Hippocampal formation (tissue), 2 donors: ENCODE results near the gene SDF2L1.

Source experiments
- DNase-seq, 2 donors: peaks; one replicate each; lab custom pipeline; 2025; lab: John Stamatoyannopoulos, UW

Gene SDF2L1

DNA sequence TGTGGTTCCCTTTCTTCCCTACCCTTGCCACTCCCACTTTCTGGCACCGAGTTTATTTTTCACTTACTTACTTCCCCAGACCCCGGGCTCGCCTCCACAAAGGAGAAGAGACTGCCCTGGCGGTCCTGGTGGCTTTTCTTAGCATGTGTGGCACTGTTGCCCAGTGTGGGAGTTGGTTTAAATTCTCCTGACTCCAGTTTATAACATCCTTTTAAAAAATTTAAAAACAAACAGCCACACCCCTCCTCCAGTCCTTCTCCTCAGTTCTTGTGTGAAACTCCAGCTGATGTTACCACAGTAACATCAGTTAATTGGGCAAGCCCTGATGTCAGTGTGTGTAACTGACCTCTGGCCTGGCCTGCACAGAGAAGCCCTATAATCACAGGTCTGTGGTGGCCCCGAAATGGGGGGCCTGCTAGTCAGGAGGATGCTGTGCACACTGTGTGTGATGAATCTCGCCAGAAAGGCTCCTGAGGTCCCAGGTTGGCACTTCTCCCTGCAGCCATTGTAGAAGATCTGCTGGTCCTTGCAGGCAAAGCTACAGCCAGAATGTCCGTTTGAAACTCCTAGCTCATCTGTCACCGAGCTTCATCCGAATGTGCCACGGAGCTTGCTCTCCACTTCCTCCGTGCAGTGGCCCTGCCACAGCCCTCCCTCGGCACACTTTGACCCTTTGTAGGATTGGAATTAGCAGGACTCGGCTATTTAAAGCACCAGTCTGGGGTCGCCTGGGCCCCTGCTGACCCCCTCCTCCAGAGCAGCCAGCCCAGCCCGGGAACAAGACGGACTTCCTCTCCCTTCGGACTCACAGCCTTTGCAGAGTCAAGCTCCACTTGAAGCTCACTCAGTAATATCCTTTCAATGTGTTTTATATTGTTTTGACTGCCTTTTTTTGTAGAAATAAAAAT, 19.8 kb upstream of the SDF2L1 start:
- DNase-seq, result no peak

DNA sequence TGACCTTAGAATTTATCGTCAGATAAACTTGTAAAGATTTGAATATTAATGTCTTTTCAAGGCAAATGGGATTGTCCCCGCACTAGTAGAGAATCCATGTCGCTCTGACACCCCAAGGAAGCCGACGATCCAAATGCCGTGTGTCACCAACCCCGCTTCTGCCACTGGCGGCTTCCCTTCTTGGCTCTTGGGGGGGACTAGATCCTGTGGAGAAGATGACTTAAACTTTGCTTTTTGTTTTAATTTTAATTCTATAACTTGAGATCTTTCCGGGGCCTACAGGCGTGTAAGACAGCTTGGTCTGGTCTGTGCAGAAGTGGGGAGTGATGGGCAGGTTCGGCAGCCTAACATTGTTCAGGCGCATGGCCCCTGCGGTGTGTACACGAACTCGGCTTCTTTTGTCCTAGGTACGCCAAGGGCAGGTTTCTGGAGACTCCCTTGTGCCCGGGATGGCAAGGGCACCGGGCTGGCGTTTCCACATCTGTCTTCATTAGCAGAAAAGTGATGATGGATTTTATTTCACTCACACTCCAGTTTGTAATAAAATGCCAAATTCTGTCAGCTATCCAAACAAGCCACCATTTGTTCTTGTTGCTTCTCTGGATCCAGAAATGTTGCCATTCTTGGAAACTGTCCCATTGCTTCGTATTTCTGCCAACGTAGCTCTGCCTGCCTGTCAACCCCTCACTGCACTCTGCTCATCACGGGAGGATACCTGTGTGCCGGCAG, 19.0 kb upstream of the SDF2L1 start:
- DNase-seq, result peak in 1 of 2 donors; percentile 27

DNA sequence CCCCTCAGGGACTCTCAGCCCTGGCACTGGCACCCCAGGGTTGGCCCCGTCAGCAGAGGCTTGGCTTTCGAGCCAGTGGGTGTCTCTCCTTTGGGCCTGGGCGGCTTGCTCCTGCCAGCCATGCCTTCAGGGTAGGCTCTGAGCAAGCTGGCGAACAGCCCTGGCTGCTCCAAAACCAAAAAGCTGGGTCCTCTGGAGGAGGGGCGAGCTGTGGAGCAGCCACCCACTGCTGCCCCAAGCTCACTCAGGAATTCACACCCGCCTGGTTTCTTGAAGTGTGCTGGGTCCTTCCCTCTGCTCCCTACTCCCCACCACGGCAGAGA, 18.5 kb upstream of the SDF2L1 start:
- DNase-seq, result no peak

DNA sequence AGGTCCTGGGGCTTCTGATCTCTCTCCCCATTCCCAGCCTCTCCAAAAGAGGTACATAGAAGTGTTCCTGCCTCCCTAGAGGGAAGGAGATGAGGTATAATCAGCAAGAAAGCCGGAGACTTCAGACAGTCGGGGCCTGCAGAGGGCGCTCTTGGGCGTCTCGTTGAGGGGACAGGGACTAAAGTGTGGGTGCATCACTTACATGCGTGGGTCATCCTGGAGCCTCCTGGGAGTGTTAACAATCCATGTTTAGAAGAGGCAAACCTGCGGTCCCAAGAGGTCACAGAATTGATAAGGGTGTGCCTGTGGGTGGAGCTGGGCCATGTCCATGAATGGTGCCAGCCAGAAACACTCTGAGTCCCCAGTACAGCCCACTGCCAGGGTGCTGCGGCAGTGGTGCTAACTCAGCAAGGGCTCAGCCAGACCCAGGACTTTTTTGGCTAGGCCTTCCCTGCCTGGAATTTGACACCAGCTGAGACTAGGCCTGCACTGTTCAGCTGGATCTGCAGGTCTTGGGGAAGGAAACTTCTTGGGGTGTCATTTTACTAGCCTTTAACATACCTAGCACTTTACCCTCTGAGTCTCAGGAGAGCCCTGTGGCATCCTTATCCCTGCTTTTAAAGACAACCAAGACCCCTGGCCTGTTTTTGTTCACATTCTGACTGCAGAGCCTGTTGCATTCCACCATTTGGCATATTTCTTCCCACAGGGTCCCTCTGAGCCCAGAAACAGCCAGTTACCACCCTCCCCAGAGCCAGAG, 17.8 kb upstream of the SDF2L1 start:
- DNase-seq, result peak in 1 of 2 donors; percentile 15

DNA sequence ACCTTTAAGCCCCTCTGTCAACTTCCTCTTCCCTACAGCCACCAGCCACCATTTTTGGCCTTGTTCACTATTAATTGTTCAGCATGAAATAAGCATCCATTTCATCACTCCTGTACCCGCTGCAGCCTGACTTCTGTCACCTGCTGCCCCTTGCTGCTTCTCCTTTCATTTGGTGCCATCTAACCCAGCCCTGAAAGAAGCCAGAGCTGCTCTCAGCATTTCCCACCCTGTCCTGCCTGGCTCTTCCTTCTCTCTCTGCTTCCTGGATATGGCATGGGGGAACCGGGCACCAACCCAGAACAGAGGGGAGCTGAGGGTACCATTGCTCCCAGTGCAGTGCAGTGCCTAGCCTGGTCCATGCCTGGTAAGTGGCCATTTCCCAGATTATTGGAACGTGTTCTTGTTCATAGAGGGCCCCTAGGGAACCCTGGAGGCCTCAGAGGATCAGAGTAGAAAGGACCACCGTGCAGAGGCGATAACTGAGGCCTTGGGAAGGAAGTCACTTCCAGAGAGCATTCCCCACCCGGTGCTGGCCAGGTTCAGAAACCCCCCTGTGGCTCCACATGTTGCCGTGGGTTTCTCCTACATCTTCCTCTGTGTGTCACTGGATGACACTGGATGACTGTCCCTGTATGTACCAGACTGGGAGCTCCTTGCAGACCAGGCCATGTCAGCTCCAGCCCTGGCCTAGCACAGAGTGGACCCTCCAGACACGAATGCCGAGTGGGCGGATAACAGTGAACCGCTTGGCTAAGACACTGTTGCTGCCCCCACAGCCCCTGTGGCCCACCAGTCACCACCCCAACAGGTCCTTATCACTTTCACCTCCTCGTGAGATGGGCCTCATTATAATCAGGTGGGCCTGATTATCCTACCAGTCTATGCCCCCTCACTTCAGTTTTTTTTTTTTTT, 17.0 kb upstream of the SDF2L1 start:
- no peak for DNase-seq

DNA sequence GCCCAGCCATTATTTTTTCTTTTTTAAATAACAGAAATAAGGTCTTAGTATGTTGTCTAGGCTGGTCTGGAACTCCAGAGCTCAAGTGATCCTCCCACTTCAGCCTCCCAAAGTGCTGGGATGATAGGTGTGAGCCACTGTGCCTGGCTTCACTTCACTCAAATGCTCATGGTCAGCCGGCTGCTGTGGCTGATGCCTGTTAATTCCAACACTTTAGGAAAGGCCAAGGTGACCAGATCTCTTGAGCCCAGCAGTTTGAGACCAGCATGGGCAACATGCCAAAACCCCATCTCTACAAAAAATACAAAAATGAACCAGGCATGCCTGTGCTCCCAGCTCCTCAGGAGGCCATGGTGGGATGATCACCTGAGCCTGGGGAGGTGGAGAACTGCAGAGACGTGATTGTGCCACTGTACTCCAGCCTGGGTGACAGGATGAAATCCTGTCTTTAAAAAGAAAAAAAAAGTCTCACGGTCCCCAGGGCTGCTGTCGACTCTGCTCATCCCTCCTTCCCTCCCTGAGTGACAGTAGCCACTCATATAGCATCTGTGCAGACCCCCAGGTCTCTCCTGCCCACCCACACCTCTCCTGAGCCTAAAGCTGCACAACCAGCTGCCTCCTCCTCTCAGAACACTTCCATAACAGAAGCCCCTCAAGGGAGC, 15.9 kb upstream of the SDF2L1 start:
- DNase-seq, result no peak

DNA sequence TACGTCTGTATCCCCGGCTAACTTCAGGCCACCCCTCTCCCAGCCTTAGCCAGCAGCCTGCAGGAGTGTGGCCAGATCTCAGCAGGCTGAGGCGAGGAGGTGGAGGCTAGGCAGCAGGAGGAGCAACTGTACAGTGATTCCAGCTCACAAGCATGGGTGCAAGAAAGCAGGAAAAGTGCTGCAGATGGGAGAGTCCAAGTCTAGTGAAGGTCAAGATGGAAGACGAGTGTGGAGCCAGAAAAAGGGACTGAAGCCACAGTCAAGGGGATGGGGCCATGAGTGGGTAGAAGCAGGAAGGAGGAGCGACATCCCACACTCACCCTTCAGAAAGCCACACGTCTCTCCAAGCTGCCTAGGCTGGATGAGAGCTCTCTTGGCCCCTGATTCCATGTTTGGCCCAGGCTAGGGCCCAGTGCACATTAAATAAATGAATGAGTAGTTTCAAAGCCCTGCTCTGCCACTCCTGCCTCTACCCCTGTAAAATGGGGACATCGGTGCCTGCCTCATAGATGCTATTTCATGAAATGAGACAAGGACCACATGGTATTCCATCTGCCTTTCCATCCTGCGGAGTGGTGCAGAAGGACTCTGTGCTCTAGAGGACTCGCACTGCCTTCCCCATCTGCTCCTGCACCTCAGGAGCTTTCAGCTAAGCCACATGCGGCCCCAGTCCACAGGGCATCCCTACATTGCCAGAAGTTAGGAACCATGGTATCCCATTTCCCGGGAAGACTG, 15.2 kb upstream of the SDF2L1 start:
- no peak for DNase-seq

DNA sequence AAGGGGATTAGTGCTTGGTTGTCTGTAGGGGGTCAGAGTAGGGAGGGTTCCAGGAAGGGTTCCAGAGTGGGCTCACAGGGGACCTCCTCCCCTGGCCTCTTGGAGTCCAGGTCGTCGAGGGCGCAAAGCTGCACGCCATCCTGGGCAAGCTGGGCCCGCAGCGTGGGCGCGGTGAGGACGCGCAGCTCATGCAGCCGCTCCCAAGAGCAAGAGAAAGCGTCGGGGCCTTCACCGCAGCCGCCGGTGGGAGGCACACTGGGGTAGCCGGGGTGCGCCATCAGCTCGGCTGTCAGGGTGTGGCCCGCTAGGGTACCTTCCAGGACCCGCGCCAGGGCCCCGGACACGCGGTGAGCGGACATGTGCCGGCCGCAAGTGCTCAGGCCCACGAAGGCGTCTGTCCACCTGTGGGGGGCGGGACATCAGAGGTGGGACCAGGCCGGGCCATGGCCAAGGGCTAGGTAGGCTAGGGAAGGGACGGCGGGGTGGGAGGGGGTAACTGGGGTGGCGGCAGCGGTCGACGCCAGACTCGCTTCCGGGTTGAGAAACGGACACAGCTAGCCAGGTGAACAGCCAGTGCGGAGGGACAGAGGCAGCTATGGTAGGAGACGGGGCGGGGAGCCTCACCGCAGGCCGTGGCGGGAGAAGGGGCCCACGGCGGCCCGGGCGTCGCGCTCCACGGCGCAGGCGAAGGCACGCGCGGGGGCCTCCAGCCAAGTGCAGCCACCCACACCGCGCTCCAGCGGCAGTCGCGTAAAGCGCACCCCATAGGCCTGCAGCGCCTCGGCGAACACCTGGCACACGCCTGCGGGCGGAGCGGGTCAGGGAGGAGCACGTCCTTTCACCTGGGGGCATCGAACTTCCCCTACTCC, 13.5 kb upstream of the SDF2L1 start:
- DNase-seq, result no peak

DNA sequence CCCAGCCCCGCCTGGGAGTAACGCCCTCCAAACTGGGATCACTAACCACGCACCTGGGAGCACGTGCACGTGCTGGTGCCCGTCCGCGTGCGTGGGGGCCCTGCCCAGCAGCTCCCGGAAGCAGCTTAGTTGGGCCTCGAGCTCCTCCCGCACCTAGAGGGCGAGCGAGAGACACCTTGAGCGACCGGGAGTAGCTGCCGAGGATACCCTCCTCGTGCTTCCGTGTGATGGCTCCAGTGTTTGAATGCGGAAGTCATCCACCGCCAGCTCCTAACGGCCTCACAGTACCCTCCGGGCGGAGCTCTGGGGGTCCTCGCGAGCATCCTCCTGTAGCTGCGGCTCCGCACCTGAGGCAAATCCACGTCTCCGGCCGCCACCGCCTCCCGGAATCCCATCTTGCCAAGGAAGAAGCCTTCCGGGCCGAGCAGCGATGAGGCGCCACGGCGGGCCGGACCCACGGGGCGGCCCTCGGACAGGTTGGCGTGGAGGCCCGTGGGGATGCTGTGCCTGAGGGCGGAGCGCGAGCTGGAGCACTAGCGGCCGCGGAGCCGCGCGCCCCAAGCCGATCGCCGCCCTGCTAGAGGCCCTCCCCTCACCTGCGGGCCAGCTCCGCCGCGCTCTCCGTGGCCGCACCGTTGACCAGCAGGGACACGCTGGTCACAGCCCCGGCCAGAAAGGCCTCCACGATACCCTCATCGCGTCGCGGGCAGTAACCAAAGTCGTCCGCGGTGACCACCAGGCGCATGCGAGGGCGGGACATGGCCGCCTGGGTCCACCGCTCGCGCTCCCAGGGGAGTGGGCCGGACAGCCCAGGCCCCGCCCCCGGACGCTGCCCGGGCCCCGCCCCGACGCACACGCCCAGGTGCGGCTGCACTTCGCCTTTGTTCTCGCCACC, 12.6 kb upstream of the SDF2L1 start, which contains the start of gene YDJC:
Gene YDJC, minus strand, starts transcription at position 768 of the 895 bp plus-strand sequence. Its CDS starts 8 bp downstream, at position 760.
- DNase-seq, result peak; percentile 88

DNA sequence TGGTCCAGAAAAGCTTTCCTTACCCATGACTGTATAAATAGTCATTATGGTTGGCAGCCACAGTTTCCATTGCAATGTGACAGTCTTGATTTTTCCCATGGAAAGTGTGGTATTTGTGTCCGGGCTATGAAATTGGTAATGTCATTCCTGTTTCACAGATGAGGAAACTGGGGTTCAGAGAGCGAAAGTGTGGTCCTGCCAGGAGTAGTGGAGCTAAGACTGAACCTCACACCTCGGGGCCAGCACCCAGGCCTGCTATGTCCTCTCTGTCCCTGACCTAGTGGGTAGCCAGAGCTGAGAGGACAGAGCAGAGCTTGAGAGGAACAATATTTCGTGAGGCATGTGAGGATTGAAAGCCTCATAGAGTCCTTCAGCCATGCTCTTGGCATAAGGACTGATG, 11.1 kb upstream of the SDF2L1 start:
- DNase-seq, result no peak

DNA sequence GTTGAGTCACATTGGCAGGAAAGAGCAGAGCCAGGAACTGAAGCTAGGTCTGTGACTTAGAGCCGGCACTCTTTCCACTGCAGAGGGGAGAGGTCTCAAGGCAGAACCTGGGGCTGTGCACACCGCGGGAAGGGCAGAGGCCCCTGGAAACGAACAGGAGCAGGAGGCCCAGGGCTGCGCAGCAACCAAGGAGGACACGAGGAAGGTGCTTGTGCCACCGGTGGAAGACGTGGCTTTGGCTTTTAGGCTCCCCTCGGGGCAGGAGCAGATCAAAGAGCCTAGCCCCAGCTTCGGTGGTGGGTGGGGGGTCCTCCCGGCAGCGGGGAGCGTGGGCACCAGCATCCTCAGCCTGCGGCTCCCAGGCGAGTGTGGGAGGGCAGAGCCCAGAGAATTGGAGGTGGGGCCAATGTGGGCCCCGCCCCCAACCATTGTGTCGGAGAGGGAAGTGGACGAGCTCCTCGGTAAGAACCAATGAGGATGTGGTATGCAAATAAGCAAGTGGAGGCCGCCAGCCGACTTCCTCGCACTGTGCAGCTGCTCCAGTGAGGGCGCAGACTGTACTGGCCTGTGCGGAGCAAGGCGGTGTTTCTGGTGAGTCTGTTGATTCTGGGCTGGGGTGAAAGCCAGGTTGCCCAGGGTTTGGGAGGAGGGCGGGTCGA, 9.7 kb upstream of the SDF2L1 start, which contains the start of gene CCDC116:
Gene CCDC116, plus strand, starts transcription at position 524 of the 659 bp plus-strand sequence. CDS start 422 bp downstream, outside the sequence.
- DNase-seq, result no peak

DNA sequence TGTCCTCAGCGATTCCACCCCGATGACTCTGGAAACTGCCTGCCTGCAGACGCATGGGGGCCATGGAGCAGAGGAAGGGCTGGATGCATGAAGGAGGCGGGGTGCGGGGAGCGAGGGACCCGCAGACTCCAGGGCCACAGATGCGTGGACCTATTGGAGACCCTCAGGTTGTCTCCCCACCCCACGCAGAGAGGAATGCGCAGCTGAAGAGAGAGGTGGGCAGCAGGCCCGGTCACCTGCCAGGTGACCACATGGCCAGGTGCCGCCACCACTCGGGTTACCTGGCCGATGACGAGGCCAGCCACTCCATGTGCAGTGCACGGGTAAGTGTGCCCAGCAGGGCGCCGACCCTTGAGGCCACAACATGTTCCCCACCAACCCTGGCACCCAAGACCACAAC, 9.2 kb upstream of the SDF2L1 start:
- no peak for DNase-seq

DNA sequence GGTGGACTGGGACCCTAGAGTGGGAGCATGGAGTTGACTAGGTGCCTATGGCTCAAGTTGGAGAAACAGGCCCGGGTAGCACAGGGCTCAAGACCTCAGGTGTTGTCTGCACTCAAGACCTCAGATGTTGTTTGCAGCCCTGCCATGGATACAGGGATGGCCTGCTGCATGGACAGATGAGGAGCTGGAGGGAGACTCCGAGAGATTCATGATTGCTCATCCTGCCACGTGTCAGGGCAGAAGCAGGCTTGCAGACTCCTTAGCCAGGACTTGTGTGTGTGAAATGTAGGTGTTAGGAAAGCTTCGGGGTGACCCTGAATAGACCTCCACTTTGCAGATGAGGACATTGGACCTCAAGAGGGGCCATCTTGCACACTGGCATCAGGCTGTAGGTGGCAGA, 8.6 kb upstream of the SDF2L1 start:
- DNase-seq, result no peak

DNA sequence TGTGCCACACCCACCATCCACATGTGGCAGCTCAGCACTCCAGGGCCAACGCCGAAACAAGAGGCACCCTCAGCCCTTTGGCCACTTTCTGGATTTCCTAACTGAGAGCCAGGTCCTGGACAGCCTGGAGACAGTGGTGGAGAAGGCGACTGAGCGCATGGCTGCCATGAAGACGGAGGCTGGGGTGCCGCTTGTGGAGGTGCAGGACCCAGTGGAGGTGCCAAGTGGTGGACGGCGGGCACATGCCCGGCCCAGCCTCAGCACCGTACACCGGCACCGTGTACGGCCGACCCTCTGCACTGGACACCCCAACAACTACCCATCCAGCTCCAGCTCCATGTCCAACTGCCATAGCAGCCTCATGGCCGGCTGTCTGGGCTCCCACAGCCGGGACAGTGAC, 8.0 kb upstream of the SDF2L1 start:
- DNase-seq, result no peak

DNA sequence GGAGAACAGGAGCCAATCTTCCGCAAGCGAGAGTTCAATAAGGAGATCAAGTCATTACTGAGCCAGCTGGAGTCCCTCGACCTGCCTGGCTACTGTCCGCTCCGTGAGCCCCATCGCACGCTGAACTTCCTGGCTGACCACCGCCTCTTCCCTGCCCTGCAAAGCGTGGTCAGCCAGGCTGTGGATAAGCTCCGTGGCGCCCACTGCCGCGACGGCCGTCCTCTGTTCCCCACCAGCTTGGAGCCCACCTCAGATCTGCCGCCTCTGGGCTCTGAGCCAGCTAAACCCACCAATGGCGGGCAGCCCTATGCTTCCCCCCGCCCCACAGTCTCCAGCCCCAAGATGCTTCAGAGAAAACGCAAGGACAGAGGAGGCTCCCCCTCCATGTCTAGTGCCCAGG, 7.3 kb upstream of the SDF2L1 start:
- DNase-seq, result no peak

DNA sequence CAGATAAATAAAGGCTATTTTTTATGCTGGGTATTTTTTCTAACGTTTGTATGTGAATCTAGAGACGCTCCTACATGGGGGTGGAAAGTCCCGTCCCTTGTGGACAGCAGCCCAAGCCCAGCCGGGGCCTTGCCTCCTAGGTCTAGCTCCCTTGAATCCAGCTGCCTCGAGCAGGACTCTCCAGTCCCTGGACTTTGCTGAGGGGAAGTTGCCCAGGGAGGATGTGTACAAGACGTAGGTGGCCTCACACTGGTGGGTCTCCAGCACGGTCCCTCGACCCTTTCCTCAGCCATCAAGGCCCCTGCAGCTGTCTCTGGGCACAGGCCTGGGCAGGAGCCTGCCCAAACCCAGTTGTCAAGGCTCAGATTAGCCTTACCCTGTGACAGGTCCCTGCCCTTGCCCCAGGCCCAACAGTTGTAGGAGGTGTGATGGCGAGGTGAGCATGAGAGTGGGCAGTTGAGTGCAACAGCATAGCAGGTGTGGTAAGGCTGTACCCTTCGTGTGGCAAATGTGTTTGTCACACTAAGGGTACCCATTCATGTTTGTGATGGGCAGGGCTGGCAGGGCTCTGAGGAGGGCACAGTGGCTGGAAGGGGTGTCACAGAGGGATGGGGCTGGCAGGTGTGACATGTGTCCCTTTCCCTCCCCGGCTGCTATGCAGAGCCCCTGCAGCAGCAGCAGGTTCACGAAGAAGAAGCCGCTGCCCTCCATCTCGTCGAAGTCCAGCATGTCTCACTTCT, 6.2 kb upstream of the SDF2L1 start:
- DNase-seq, result no peak
